ENCODE measurements around the gene NAT8L.
A peak's percentile ranks its signal among the peaks of the same experiment; 100 is the strongest.

NAT8L gene

DNA sequence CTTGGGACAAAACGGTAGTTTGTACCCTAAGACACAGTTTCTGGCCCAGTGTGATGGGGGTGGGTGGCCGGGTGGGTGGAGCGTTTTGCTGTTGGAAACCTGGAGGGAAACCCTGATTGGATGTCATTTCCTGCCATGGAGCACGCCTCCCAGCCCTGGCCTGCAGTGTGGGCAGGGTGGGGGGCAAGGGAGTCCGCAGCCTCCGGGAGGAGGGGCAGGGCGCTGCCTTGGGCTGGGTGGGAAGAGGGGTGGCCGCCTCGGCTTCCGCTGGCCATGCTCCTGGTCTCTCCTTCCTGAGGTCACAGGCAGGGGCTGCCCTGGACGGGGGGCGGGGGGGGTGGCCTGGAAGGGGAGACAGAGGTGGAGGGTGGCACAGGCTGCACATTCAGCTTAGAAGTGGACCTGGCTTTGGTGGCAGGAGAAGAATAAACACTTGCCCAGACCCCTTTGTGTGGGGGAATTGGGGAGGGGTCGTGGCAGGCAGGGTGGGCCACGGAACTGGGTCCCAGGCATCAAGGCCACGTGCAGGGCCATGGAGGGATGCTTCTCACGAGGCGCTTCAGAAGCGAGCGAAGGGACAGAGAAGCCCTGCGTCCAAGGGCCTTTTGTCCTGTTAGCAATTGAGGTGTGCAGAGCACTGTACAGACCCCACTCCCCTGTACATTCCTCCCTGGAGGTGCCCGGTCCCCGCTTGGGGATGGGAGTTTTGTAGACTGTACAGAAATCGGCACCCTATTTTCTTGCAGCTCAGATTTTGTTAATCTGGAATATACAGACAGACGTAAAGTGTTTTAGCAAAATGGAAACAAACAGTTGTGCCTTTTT, 6.2 kb downstream of the NAT8L start:
- no peak for DNase-seq

DNA sequence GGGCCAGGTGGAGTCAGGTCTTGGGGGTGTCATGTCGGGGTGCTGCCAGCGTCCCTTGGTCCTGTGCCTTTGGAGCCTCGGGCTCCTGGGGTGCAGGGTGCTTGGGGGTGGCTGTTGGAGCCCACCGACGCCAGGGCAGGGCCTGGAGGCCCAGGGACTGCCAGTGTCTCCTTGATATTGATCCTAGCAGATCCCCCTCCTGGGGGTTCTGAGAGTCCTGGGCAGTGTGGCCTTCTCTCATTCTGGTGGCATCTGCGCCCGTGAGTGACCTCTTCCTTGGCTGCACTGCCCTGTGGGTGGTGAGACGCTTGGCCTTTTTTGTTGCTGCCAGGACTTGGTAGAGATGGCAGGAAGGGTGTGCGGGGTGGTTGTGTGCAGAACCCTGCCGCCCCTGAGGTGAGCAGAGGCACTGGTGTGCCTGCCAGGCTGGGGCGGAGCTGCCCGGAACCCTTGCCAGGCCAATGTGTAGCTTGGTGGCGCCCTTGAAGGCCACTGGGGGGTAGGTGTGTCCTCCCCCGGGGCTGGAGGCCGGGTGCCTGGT, 7.0 kb downstream of the NAT8L start:
- no peak for DNase-seq

DNA sequence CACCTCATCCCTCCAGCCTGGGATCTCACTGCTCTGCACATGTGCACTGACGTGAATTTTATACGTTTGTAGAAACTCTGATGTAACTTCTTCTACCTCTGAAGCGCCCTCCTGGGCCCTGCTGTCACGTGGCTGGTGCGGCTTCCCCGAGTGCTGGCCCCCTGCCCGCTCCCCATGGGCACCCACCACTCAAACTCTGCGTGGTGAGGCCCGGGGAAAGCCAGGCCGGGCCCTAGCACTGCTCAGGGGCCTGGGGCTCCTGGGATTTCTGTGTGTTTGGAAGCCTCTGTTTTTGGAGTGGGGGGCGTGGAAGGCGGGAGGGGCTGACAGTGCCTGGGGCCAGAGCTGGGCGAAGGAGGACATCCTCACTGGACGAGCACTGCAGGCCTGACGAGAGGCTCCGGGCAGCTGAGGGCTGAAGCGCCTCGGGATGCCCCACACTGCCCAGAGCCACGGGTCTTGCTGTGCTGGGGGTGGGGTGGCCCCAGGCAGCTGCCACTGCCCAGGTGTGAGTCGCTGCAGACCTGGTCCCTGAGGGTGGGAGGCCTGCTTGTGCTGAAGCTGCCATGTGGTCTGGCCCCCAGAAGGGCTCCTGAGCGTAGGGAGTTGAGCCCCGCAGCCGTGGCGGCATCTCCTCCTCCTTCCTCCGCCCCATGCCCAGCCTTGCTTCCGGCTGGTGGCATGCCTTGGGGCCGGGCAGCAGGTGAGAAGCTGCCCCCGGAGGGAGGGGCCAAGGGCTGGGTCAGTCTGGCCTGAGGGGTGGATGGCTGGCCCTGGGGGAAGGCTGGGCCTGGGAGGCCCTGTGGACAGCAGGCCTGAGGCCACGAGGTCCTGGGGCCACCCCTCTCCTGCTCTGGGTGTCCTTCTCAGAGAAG, 7.7 kb downstream of the NAT8L start:
- DNase-seq, result no peak

DNA sequence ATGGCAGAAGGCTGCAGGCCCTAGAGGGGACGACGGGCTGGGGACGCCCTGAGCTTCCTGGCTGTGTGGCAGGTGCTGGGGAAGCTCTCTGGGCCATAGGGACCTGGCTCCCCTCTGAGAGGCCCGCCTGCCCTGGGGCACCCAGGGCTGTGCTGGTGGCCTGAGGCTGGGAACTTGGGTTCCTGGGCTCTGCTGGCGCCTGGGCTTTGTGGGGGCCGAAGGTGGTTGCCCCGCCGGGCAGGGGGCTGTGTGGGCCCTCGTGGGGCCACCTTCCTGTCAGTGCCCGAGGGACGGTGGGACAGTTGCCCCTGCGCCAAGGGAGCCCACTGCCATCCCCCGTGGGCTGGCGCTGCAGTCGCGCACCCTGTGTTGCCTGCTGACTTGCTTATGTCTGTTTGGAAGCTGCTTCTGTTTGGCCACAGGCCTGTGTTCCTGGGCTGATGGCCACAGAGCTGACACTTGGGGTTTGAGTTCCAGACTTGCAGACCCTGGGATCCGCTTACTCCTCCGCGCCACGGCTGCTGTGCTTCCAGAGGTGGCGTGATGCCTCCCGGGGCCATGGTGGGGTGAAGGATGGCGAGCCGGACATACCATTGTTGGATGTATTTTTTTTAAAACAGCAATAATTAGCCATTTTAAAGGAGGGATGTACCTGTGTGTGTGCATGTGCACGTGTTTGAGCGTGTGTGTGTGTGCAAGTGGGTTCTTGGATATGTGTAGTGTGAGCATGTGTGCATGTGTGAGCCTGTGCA, 8.5 kb downstream of the NAT8L start:
- DNase-seq, result no peak

DNA sequence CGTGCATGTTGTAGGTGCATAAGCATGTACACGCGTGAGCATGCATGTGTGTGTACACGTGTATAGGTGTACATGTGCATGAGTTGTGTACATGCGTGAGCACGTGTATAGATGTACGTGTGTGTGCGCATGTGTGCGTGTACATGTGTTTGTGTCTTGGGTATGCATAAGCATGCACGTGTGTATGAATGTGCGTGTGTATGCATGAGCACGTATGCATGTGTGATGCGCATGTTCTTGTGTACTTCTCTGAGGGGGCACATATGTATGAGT, 9.0 kb downstream of the NAT8L start:
- DNase-seq, result no peak

DNA sequence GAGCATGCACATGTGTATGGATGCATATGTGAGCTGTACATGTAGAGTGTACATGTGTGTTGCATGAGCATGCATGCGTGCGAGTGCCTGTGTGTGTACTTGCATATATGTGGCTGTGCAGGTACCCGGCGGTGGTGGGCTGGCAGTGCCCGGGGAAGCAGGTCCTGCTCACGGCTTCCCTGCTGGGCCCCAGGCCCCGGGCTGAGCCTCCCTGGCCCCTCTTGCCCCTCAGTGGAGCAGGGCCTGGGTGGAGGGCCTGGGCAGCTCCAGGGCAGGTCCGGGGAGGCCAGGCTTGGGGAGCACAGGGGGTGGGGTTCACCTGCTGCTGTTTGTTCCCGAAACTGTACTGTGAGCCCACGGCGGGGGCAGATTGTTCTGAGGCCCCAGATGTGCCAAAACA, 9.4 kb downstream of the NAT8L start:
- DNase-seq, result no peak

DNA sequence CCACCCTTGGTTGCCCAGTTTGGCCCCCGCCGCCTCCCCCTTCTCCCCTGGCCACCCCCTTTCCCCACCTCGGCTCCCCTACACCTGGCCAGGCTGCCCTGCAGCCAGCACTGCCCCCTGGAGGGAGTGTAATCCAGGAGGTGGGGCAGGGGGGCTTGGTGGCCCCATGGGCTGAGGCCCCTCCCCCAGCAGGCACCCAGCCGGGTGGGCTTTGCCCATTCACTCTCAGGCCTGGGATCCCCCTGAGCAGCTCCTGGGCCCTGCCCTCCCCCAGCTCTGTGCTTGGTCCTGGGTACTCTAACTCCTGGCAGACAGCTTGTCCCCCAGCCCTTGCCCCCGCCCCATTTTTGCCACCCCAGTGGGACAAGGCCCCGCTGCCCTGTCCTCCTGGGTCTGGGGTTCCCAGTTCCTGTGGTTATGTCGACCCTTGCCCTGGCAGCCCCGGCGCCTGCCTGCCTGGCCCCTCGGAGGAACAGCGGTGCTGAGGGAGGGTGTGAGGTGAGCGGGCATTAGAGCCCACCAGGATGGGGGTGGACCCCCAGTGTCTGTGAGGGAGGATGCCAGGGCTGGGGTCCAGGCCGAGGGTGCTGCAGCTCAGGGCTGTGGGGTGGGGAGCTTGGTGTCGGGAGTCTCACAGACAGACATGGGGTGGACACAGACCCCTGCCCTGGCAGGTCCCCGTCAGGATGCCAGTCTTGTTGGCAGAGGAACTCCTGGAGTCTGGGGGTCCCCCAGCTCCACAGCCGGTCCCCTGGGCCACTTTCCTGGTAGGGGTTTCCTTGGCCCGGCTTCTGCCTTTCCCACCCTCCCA, 10.2 kb downstream of the NAT8L start:
- no peak for DNase-seq

DNA sequence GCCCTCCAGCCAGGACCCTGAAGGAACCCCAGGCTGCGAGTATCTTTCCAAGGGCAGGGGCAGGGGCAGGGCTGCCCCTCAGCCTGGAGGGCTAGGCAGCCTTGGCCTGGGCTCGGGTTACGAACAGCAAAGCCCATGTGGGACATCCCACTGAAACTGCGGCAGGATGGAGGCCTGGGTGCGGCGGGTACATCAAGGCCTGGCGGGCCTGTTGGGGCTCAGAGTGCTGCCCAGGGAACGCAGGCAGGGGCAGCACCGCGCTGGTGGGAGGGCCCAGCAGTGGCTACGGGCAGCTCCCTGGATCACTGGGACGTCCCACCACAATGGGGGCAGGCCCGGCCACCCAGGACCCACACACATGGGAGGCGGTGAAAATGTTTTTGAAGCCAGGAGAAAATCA, 10.9 kb downstream of the NAT8L start:
- no peak for DNase-seq

DNA sequence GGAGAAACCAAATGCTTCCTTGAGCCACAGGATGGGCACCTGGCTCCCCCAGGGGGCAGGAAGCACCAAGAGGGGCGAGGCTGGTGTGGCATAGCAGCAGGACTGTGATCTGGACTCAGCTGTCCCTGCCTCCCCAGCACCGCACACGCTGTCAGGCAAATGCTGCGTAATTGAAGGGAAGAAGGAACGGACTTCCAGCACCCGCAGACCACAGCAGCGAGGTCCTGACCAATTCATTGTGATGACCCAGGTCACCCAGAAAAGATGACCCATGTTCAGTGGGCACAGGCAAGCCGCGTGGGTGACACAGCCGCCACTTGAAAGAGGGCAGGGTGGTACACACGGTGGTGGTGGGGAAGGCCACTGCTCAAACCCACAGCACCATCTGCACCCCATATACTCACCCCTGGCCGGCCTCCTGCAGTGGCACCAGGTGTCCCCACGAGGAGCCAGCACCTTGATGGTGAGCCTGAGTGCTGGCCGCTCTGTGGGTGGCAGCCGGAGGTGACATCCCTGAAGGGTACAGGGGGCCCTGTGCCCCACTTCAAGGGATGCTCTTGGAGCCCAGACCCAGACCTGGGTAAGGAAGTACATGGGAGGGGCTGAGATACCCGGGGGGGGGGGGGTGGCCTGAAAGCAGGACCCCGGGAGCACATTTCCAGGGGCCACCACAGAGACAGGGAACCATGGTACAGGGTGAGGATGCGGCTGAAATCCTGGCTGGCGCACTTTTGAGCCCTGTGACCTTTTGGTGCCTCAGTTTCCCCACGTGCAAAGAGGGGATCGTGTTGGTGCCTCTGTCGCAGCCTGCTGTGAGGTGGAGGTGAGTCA, 11.5 kb downstream of the NAT8L start:
- DNase-seq, result no peak

DNA sequence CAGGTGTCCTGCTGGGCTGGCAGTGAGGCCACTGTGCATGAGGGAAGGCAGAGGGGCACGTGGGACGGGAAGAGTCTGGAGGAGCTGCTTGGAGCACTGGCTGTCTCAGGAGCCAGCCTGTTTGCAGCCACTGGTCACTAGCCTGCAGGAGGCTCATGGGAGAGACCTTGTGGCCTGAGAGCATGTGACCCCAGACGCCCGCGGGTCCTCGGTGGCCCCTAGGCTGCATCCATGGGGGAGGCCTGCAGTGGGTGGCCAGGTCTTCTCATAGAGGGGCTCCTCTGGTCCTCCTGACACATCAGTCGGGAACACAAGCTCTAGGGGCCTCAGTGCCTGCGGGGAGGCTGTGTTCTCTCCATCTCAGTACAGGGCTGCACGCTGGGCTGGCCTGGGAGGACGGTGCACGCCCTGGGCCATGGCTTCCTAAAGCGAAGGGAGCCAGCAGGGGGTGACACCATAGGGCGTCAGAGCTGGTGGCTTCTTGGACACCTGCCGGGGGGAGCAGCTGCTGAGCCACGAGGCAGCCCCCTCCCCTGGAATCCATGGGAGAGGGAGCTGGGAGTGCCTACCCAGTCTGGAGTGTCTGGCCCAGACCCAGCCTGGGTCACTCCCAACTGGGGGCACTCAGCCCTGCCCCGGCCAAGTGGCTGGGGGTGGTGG, 12.3 kb downstream of the NAT8L start:
- DNase-seq, result no peak

DNA sequence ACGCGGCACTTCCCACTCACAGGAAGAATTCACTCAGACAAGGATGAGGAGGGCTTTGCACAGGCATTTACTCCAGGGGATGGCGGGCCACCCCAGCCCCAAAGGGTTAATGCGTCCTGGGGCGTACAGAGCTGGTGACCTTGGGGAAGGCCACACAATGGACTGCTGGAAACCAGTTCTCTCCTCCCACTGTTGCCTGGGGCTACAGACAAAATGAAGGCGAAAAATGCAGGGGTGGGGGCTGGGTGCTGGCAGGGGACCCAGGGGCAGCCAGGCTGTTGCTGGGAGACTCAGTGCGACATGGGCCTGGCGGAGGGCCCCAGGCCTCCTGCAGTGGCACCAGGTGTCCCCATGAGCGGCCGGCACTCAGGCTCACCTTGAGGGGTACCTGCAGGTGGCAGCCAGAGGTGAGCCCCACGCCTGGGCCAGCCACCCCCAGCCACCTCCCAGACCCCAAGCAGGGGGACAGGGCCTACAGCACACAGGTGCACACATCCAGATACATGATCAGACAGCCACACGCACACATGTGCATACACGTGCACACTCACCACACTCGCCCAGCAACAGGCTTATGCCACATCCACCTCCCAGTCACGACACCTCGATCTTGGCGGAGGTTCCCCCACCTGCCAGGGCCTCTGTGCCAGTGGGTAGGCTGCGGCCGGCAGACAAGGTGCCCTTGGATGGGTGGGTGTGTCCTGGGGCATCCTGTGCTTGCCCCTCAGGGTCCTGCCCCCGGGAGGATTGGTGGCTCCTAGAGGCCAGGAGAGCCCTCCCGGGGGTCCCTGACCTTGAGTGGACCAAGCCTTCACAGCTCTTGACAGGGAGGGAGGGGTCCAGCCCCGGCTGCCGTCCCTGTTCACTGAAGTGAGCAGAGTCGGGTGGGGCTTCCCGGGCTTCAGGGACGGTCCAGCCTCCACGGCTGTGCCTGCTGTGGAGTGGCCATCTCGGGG, 13.1 kb downstream of the NAT8L start:
- peak; percentile 38 for DNase-seq

DNA sequence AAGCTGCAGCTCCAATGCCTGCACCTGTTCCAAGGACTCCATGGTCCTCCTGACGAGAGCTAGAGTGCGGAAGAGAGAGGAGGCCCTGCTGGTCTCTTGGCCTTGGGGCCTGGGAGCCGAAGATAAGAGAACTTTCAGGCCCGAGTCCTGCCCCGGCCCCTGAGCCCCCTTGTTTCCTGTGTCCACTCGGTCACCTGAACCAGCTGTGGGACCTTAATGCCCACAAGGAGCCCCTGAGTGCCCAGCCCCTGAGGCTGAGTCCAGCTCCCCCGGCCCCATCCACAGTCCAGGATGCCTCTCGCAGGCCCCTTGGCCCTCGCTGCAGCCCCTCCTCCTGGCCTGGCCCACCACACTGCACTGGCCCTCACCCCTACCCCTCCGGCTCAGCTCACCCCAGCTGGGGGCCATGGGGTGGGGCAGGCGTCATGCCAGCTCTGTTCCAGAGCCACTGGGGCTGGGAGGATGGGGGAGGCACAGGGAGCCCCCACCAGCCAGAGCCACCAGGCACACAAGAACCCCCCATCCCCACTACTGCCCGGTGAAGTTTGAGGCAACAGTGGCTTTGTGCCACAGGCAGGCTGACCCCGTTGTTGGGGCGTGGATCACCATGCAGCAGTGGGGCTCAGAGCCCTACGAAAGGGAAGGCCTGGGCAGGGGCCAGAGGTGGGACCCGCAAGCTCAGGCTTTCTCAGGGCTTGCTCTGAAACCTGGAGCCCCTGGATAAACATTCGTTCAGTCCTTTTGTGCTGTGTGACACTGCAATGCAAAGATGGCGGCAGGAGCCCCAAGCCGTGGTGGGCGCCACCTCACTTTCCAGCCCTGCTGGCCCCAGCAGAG, 14.1 kb downstream of the NAT8L start:
- DNase-seq, result no peak

DNA sequence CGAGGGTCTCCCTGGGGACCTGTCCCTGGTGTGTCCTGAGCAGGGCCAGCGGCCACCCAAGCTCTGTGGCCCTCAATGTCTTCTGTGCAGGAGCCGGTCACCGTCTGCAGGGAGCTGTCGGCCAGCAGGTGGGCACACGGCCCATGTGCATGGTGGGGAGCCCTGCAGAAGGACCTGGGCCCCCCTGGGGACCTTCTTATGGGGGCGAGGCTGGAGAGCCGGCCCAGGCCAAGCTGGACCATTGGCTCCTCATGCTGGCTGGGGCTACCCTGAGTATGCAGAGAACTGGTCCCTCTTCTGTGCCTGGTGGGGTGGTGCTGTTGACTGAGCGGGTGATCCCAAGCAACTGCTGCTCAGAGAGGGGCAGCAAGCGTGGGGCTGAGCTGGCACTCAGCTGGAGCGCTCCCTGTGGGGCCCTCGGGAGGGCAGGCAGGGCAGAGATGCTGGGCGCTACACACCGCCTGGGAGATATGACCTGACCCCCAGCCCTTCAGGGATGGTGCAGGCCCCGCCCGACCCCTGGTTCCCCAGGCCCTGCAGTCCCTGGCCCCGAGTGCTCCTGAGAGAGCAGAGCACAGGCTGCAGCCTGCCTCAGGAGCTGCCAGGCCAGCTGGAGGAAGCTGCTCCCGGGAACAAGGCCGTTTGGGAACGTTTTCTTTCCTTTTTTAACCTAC, 14.8 kb downstream of the NAT8L start:
- no peak for DNase-seq

DNA sequence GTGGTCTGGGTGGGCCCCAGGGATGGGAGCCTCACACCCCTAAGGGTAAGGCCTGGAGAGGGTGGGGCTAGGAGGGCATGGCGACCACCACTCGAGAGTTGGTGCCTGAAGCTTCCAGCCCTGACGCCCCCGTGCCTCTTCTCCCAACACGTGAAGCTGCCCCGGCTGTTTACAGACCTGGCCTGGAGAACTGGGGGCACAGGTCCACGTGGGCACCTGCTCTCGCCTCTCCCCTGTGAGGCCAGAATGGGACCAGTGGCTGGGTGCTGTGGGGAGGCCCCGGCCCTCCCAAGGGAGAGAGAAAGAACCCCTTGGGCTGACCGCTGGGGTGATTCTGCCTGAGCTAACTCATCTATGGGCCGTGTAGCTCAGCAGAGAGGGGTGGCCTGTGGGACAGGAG, 15.5 kb downstream of the NAT8L start:
- no peak for DNase-seq

DNA sequence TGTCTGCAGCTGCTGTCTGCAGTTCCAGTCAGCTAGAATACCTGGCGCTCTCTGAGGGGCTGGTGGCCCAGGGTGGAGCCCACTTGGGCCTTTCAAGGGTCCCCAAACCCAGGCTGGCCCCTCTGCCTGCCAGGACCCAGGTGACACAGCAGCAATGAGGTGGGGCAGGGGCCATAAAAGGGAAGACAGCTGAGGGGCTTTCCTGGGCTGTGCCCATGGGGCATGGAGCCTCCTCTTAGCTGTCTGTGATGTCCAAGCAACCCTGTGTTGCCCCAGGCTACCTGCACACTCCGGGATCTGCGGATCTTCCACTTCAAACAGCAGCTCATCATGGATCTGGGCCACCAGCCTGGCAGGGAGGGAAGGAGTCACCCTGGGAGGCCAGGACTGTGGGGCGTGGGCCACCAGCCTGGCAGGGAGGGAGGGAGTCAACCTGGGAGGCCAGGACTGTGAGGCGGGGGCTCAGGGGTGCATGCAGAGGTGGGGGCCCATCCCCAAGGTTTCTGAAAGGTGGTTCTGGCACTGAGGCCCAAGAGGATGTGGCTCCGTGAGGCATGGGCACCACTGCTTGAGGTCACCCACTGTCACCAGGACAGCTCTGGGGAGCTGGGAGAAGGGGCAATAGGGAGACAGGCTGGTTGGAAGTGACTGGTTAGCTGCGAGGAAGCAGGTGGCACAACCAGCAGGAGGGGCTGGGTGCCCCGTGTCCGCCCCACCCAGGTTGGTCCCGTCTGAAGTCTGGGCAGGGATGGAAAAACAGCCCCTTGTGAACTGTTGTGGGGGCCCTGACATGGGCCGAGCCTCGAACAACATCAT, 16.3 kb downstream of the NAT8L start:
- DNase-seq, result no peak

DNA sequence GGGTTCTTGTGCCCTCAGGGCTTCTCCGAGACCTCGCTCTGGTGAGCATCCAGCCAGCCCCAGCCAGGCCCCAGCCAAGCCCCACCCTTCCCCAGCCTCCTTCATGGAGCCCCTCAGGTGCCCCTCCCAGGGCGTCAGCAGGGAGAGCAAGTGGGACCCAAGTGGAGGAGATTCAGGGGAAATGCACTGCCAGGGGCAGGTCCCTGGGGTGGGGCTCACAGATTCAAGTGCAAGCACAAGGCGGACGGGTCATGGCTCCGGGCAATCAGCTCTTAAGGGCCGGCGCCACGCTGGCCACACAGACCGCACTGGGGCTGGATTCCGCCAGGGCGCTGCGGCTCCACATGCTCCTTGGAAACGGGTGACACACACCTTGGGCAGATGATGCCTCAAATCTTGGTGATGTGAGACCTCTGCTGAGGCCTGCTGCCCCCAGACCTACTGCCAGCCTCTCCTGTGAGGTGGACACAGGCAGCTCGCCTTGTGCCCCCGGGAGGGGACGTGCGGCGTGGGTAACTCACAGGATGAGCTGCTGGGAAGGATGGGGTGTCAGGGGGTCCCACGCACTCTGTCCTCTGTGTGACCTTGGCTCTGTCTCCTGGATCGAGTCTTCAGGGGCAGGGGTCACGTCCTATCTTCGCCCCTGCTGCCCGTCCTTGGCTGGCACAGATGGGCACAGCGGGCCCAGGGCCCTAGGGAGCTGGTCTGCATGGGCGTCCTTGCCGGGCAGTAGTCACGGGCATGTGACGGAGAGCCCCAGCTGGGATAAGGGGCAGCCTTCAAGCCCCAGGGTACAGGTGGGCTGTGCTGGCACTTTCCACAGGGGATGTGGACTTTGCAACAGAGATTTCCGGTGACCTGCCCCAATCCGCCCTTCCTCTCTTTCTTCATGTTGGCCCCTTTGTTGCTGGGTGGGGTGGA, 17.1 kb downstream of the NAT8L start:
- no peak for DNase-seq

Measured in NCI-H1417 treated with DMSO at 0.1 percent for 48 hours (cell line).